Ovary (tissue), 3 donors: ENCODE results near the gene NEURL1B.

Experiments
- POLR2A ChIP-seq: fragments of 450-650 bp; IDR thresholded peaks from one replicate; pipeline ENCODE4 v1.6.1; 2017; ENCODE audit warnings: antibody characterized with exemption, mild to moderate bottlenecking, moderate library complexity
- TF ChIP-seq, protein P1 (sequence below), 3 donors: fragments of 450-650 bp in 2 of 3; fragments of 200-600 bp in 1 of 3; IDR thresholded peaks; one replicate each; pipeline versions ENCODE4 v1.5.1 to v1.8.0; 2016 to 2022; ENCODE audit warnings: antibody characterized with exemption in 3 of 3, mild to moderate bottlenecking in 1 of 3
- donor health status: DM: no; HTN: no; CAD: no.

DNA sequence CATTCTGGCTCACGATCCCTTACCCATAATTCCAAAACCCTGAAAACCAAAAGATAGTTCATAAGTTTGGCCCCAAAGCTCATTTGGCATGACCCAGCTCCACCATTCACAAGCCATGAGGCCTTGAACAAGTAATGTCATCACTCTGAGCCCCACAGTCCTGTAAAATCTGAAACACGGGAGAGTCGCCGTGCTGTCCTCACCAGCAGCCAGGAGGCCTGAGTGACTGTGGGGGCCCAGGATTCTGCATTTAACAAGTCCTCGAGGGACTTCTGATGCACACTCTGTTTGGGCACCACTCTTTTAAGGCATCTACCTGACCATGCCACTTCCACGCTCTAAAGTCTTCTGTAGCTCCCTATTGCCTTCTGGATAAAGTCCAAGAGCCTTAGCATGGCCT lies 89.2 kb downstream of the NEURL1B start:
- TF ChIP-seq, protein P1, sequence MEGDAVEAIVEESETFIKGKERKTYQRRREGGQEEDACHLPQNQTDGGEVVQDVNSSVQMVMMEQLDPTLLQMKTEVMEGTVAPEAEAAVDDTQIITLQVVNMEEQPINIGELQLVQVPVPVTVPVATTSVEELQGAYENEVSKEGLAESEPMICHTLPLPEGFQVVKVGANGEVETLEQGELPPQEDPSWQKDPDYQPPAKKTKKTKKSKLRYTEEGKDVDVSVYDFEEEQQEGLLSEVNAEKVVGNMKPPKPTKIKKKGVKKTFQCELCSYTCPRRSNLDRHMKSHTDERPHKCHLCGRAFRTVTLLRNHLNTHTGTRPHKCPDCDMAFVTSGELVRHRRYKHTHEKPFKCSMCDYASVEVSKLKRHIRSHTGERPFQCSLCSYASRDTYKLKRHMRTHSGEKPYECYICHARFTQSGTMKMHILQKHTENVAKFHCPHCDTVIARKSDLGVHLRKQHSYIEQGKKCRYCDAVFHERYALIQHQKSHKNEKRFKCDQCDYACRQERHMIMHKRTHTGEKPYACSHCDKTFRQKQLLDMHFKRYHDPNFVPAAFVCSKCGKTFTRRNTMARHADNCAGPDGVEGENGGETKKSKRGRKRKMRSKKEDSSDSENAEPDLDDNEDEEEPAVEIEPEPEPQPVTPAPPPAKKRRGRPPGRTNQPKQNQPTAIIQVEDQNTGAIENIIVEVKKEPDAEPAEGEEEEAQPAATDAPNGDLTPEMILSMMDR (IDR thresholded peaks at IDR 0.05): no peak
- no peak for TF ChIP-seq POLR2A
